ENCODE results near the gene NEK10.
"Not testable (repeated sequence)": the region's sequence is repeated elsewhere in the genome, so short reads cannot be mapped to it uniquely, and the experiment has no call there.

NEK10 gene

GRCh38 chr3:27311400-27311799 lies 57.8 kb downstream of the NEK10 start:
- DNase-seq, result no peak

GRCh38 chr3:27310688-27311087 lies 58.5 kb downstream of the NEK10 start:
- peak; percentile 42 to 53 for DNase-seq

- no peak for DNase-seq
Measured at GRCh38 chr3:27307566-27307965, 61.6 kb downstream of the NEK10 start.

GRCh38 chr3:27302891-27303290 lies 66.3 kb downstream of the NEK10 start:
- no peak for DNase-seq

- DNase-seq, result not testable (repeated sequence)
Measured at GRCh38 chr3:27298981-27299380, 70.2 kb downstream of the NEK10 start.

- DNase-seq, result no peak
Measured at GRCh38 chr3:27293939-27294338, 75.2 kb downstream of the NEK10 start.

GRCh38 chr3:27290760-27291159 lies 78.4 kb downstream of the NEK10 start:
- no peak for DNase-seq

- no peak for DNase-seq
Measured at GRCh38 chr3:27289769-27290413, 79.3 kb downstream of the NEK10 start.

GRCh38 chr3:27287052-27287451 lies 82.1 kb downstream of the NEK10 start:
- DNase-seq, result no peak

- not testable (repeated sequence) for DNase-seq
Measured at GRCh38 chr3:27286467-27286866, 82.7 kb downstream of the NEK10 start.

- no peak for DNase-seq
Measured at GRCh38 chr3:27285668-27286067, 83.5 kb downstream of the NEK10 start.

GRCh38 chr3:27281671-27282150 lies 87.5 kb downstream of the NEK10 start:
- DNase-seq, result no peak

- peak in 1 of 2 donors; percentile 3 for DNase-seq
Measured at GRCh38 chr3:27279123-27279522, 90.1 kb downstream of the NEK10 start.

- DNase-seq, result no peak
Measured at GRCh38 chr3:27278383-27279055, 90.7 kb downstream of the NEK10 start.

GRCh38 chr3:27275441-27275990 lies 93.7 kb downstream of the NEK10 start:
- DNase-seq, result no peak

GRCh38 chr3:27271890-27272289 lies 97.3 kb downstream of the NEK10 start:
- DNase-seq, result no peak

- no peak for DNase-seq
Measured at GRCh38 chr3:27254896-27255295, 114.3 kb downstream of the NEK10 start.

- no peak for DNase-seq
Measured at GRCh38 chr3:27253831-27254230, 115.4 kb downstream of the NEK10 start.

GRCh38 chr3:27253391-27253790 lies 115.8 kb downstream of the NEK10 start:
- DNase-seq, result no peak

- no peak for DNase-seq
Measured at GRCh38 chr3:27252646-27253045, 116.5 kb downstream of the NEK10 start.

GRCh38 chr3:27244374-27244773 lies 124.8 kb downstream of the NEK10 start:
- DNase-seq, result no peak

GRCh38 chr3:27239951-27240350 lies 129.2 kb downstream of the NEK10 start:
- DNase-seq, result no peak

GRCh38 chr3:27228805-27229204 lies 140.4 kb downstream of the NEK10 start:
- DNase-seq, result no peak

GRCh38 chr3:27224197-27224596 lies 145.0 kb downstream of the NEK10 start:
- no peak for DNase-seq
